IMR-90 (cell line): Measurements from ENCODE around the gene SRPX2. TPM values are rescaled to one million over a fixed set of nuclear protein-coding genes. Genes with fewer than 3 reads are reported as not detected.

ENCODE experiments used
- ATAC-seq: fragments of 200-7000 bp; cut with Tn5 transposase; 2 replicates; pipeline ENCODE4 v1.9.1; 2020; ENCODE audit warnings: low read depth, mild to moderate bottlenecking, moderate library complexity
- BruUV-seq: library from RNA; stranded (reverse); fragments of 400-500 nt; replicated peaks from 2 replicates; lab custom pipeline; 2021; lab: Mats Ljungman, UMichigan
- CTCF ChIA-PET: fragments of 300-600 bp; formaldehyde crosslinking; extraction: SDS; loops from one replicate; lab custom pipeline; 2021; ENCODE audit warnings: antibody characterized with exemption; lab: Yijun Ruan, JAX
- POLR2A ChIA-PET: fragments of 300-600 bp; sonication (Branson Sonifier 250); formaldehyde crosslinking; loops from one replicate; lab custom pipeline; 2022; ENCODE audit warnings: antibody characterized with exemption; ENCODE audit not compliant: unreplicated experiment; lab: Charles Lee
- DNase-seq: peaks from one replicate; pipeline ENCODE4 v3.0.0; 2013
- H2AFZ ChIP-seq: replicated peaks from 2 replicates; pipeline ENCODE3; 2013; ENCODE audit warnings: low read length, mild to moderate bottlenecking; ENCODE audit not compliant: poor library complexity
- H2AK5ac ChIP-seq: 2 replicates; pipeline ENCODE4 v1.6.1; 2013; ENCODE audit warnings: low read depth, low read length, inconsistent platforms
- H2AK9ac ChIP-seq: replicated peaks from 2 replicates; pipeline ENCODE3; 2013; ENCODE audit warnings: mild to moderate bottlenecking, low read depth, low read length, moderate library complexity; ENCODE audit not compliant: poor library complexity
- H2BK120ac ChIP-seq: 2 replicates; pipeline ENCODE4 v1.6.1; 2013; ENCODE audit warnings: low read depth, low read length, inconsistent platforms
- H2BK15ac ChIP-seq: 3 replicates; pipeline ENCODE4 v1.6.1; 2013; ENCODE audit warnings: low read depth, low read length, inconsistent platforms
- H2BK20ac ChIP-seq: 2 replicates; pipeline ENCODE4 v1.6.1; 2013; ENCODE audit warnings: low read depth, mild to moderate bottlenecking, inconsistent platforms, low read length, moderate library complexity
- H2BK5ac ChIP-seq: 2 replicates; pipeline ENCODE4 v1.6.1; 2013; ENCODE audit warnings: mild to moderate bottlenecking, low read depth, low read length, inconsistent platforms; ENCODE audit not compliant: poor library complexity, severe bottlenecking
- H3K14ac ChIP-seq: replicated peaks from 2 replicates; pipeline ENCODE4 v1.6.1; 2013; ENCODE audit warnings: low read depth, low read length, inconsistent platforms
- H3K18ac ChIP-seq: 2 replicates; pipeline ENCODE4 v1.6.1; 2013; ENCODE audit warnings: low read depth, low read length, control low read depth
- H3K23ac ChIP-seq: 2 replicates; pipeline ENCODE4 v1.6.1; 2013; ENCODE audit warnings: low read depth, low read length, inconsistent platforms
- H3K27ac ChIP-seq: 2 replicates; pipeline ENCODE4 v1.5.1; 2013; ENCODE audit warnings: mild to moderate bottlenecking, control low read depth, low read length; ENCODE audit not compliant: insufficient read depth
- H3K27me3 ChIP-seq: 2 replicates; pipeline ENCODE4 v1.6.1; 2013; ENCODE audit warnings: low read length; ENCODE audit not compliant: control insufficient read depth, insufficient read depth
- H3K36me3 ChIP-seq: 2 replicates; pipeline ENCODE4 v1.6.1; 2013; ENCODE audit warnings: low read length, mixed read lengths; ENCODE audit not compliant: control insufficient read depth, insufficient read depth
- H3K4ac ChIP-seq: 2 replicates; pipeline ENCODE4 v1.6.1; 2013; ENCODE audit warnings: low read depth, low read length, inconsistent platforms
- H3K4me1 ChIP-seq: 2 replicates; pipeline ENCODE4 v1.6.1; 2013; ENCODE audit warnings: low read length, mixed read lengths; ENCODE audit not compliant: control insufficient read depth, insufficient read depth
- H3K4me2 ChIP-seq: 2 replicates; pipeline ENCODE4 v1.6.1; 2013; ENCODE audit warnings: low read depth, mild to moderate bottlenecking, control low read depth, low read length, moderate library complexity
- H3K4me3 ChIP-seq: 2 replicates; pipeline ENCODE4 v1.5.1; 2013; ENCODE audit warnings: low read depth, mild to moderate bottlenecking, control low read depth, low read length, moderate library complexity; ENCODE audit not compliant: insufficient read depth
- H3K56ac ChIP-seq: 2 replicates; pipeline ENCODE4 v1.6.1; 2013; ENCODE audit warnings: low read length, inconsistent platforms; ENCODE audit not compliant: insufficient read depth; ENCODE audit errors: extremely low read depth
- H3K79me1 ChIP-seq, 2 experiments: 2 replicates each; pipeline ENCODE4 v1.6.1; 2013; ENCODE audit warnings: low read length in 2 of 2, inconsistent platforms in 1 of 2, low read depth in 1 of 2
- H3K9ac ChIP-seq: 2 replicates; pipeline ENCODE4 v1.6.1; 2013; ENCODE audit warnings: low read depth, low read length, control low read depth
- H3K9me1 ChIP-seq: 2 replicates; pipeline ENCODE4 v1.6.1; 2013; ENCODE audit warnings: low read length, inconsistent platforms; ENCODE audit not compliant: insufficient read depth
- H3K9me3 ChIP-seq: 2 replicates; pipeline ENCODE4 v1.6.1; 2013; ENCODE audit warnings: low read length; ENCODE audit not compliant: control insufficient read depth, insufficient read depth
- H4K20me1 ChIP-seq: 2 replicates; pipeline ENCODE4 v1.6.1; 2013; ENCODE audit warnings: low read length, inconsistent platforms; ENCODE audit not compliant: insufficient read depth
- H4K5ac ChIP-seq: 2 replicates; pipeline ENCODE4 v1.6.1; 2013; ENCODE audit warnings: mild to moderate bottlenecking, low read depth, low read length, control low read depth
- H4K8ac ChIP-seq, 2 experiments: 2 replicates each; pipeline ENCODE4 v1.6.1; 2013; ENCODE audit warnings: low read depth in 2 of 2, low read length in 2 of 2, control low read depth in 1 of 2, inconsistent platforms in 1 of 2
- H4K91ac ChIP-seq: 2 replicates; pipeline ENCODE4 v1.6.1; 2013; ENCODE audit warnings: low read depth, low read length, inconsistent platforms; ENCODE audit not compliant: insufficient read depth
- FOS ChIP-seq: fragments of 150-350 bp; IDR thresholded peaks from 2 replicates; pipeline ENCODE4 v1.6.1; 2016; ENCODE audit warnings: low read depth, low read length
- MAFK ChIP-seq: IDR thresholded peaks from 2 replicates; pipeline ENCODE4 v1.6.1; 2012; ENCODE audit warnings: low read depth, low read length, improper control_type of control experiment
- WGBS, 2 experiments: methylation state at CpG; one replicate each; pipeline versions ENCODE4 v1.1.5 to v1.1.7; 2013; ENCODE audit warnings: missing lambda C conversion rate in 2 of 2; ENCODE audit not compliant: insufficient read length in 1 of 2; ENCODE audit errors: extremely low coverage in 2 of 2; 5-methylcytosine and 5-hydroxymethylcytosine counted together
- dilution Hi-C: fragments of 300-500 bp; cut with HindIII; formaldehyde crosslinking; loops from one replicate; pipeline ENCODE4 v1.14.3; 2018; ENCODE audit warnings: low sequenced_read_pairs; ENCODE audit not compliant: unreplicated experiment
- in situ Hi-C: fragments of 300-500 bp; cut with MboI; formaldehyde crosslinking; loops from 3 replicates; pipeline ENCODE4 v1.14.3; 2019; ENCODE audit warnings: low sequenced_read_pairs, inconsistent platforms, mixed read lengths
- intact Hi-C: fragments of 100-400 bp; cut with micrococcal nuclease; formaldehyde crosslinking; loops from 2 replicates; pipeline ENCODE4 v1.10.0; 2022
- polyA plus RNA-seq, 3 experiments: library from polyadenylated mRNA; depleted of rRNA; stranded (reverse); fragments of >200 nt; gene quantifications; 2 replicates each; pipeline ENCODE4 v1.2.3, GENCODE V29; 2012; ENCODE audit warnings: low replicate concordance in 1 of 3
- total RNA-seq: library from RNA; depleted of rRNA; stranded (reverse); fragments of >200 nt; gene quantifications from 2 replicates; pipeline ENCODE4 v1.2.3, GENCODE V29; 2012

The SRPX2 gene
- total and polyA plus RNA-seq, 2 of the 4 experiments (the other 2 are of a cell fraction) = 20.6 to 43.1 TPM

DNA sequence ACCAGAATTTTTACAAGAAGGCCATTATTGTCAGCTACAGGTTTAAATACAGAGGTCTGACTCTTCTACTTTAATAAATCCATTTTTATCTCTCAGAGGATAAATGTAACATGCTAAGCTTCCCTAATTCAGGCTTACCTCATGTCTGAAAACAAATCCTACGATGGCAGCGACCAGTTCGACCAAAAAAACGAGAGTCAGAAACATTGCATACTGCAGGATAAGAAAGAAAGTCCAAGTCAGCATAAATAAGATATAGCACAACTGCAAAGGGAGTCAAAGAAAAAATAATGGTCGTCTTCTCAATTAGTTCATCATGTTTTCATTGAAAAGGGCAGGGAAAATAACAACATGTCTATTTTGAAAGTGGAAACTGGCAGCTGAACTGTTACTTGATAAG, 9.0 kb upstream of the SRPX2 start:
- dilution Hi-C loops = no loop called here
- POLR2A ChIA-PET = no interaction called here

More for the DNA sequence above, 9.0 kb upstream of the SRPX2 start:
- intact Hi-C loops = no loop called here
- no peak overlapping the region for H3K14ac ChIP-seq
- peak overlapping the region; percentile 24; the same call in 1 of the 2 replicates for H3K4me2 ChIP-seq
- no peak overlapping the region for H2AFZ ChIP-seq
- H3K56ac ChIP-seq = no peak overlapping the region
- no peaks in the 10 kb centered on the region for H3K9me3 ChIP-seq
- WGBS, 2 experiments = 80% methylated on average over 1 of the region's 5 CpGs; no CpG with 5 or more reads in 1 of the 2 experiments
- no peaks in the 10 kb centered on the region for H3K4me1 ChIP-seq
- H2BK20ac ChIP-seq = no peak overlapping the region
- H4K8ac ChIP-seq = no peak overlapping the region
- H4K5ac ChIP-seq = no peak overlapping the region
- TF ChIP-seq MAFK = peak; percentile 65
- no peak for TF ChIP-seq FOS
- H2BK15ac ChIP-seq = no peak overlapping the region
- no peaks in the 10 kb centered on the region for H3K9me1 ChIP-seq
- no peak for ATAC-seq
- no peaks in the 10 kb centered on the region; the same call in 1 of the 2 replicates for H3K27me3 ChIP-seq
- BruUV-seq = no TSS peak
- no peak overlapping the region for H4K91ac ChIP-seq
- H3K36me3 ChIP-seq = peaks cover 2% of the 10 kb centered on the region; the same call in 1 of the 2 replicates
- H3K9ac ChIP-seq = no peak overlapping the region
- no peaks in the 10 kb centered on the region for H3K79me1 ChIP-seq
- no peak for DNase-seq
- no peaks in the 10 kb centered on the region for H4K20me1 ChIP-seq
- H3K27ac ChIP-seq = no peak overlapping the region
- in situ Hi-C loops = no loop called here
- no peak overlapping the region for H2AK9ac ChIP-seq
- H3K4ac ChIP-seq = no peak overlapping the region
- no peak overlapping the region for H2AK5ac ChIP-seq
- CTCF ChIA-PET = interaction anchor here (1.8 kb wide), 1 partner anchor 25 kb away, joined by 4 read pairs; no protein-coding TSS in a partner anchor
- H2BK5ac ChIP-seq = no peak overlapping the region
- no peak overlapping the region for H3K23ac ChIP-seq
- H2BK120ac ChIP-seq = no peak overlapping the region
- no peak overlapping the region for H3K18ac ChIP-seq
- no peak overlapping the region for H3K4me3 ChIP-seq
